KMS-11 (cell line): ENCODE results near the gene ELMO1.

ENCODE experiments used
- H2AFZ ChIP-seq: fragments of 200-600 bp; sonication (generic); 2 replicates; pipeline ENCODE4 v1.6.1; 2016; ENCODE audit warnings: antibody characterized with exemption, mixed run types, low read depth
- H3K27ac ChIP-seq: fragments of 200-600 bp; sonication (generic); 2 replicates; pipeline ENCODE4 v1.6.1; 2016; ENCODE audit warnings: mild to moderate bottlenecking, mixed run types
- H3K27me3 ChIP-seq: fragments of 200-600 bp; sonication (generic); 2 replicates; pipeline ENCODE4 v1.6.1; 2017; ENCODE audit warnings: mild to moderate bottlenecking, low read depth, mixed run types, moderate library complexity; ENCODE audit not compliant: insufficient read depth
- H3K36me3 ChIP-seq: fragments of 200-600 bp; sonication (generic); 2 replicates; pipeline ENCODE4 v1.6.1; 2017; ENCODE audit warnings: mild to moderate bottlenecking, mixed run types; ENCODE audit not compliant: insufficient read depth
- H3K4me1 ChIP-seq: fragments of 200-600 bp; sonication (generic); 2 replicates; pipeline ENCODE4 v1.6.1; 2016; ENCODE audit warnings: mild to moderate bottlenecking, low read depth, mixed run types; ENCODE audit not compliant: poor library complexity, severe bottlenecking
- H3K4me2 ChIP-seq: fragments of 200-600 bp; sonication (generic); 2 replicates; pipeline ENCODE4 v1.7.0; 2016; ENCODE audit warnings: mild to moderate bottlenecking, mixed run types
- H3K4me3 ChIP-seq: fragments of 200-600 bp; sonication (generic); IDR thresholded peaks from 2 replicates; pipeline ENCODE4 v1.6.1; 2017; ENCODE audit warnings: low read depth, low read length, mixed read lengths; ENCODE audit not compliant: insufficient read depth
- H3K79me2 ChIP-seq: fragments of 200-600 bp; sonication (generic); 2 replicates; pipeline ENCODE4 v1.6.1; 2016; ENCODE audit warnings: low read depth, mixed run types; ENCODE audit not compliant: insufficient read depth
- H3K9ac ChIP-seq: fragments of 200-600 bp; sonication (generic); 2 replicates; pipeline ENCODE4 v1.6.1; 2016; ENCODE audit warnings: mild to moderate bottlenecking, mixed run types
- H4K20me1 ChIP-seq: fragments of 200-600 bp; sonication (generic); 2 replicates; pipeline ENCODE4 v1.6.1; 2016; ENCODE audit warnings: mild to moderate bottlenecking, mixed run types; ENCODE audit not compliant: insufficient read depth
- CTCF ChIP-seq: fragments of 200-600 bp; sonication (generic); conservative IDR thresholded peaks from 2 replicates; pipeline ENCODE4 v1.6.1; 2017; ENCODE audit warnings: low read depth, mild to moderate bottlenecking, antibody characterized with exemption, low read length, moderate library complexity, mixed read lengths

The ELMO1 gene

GRCh38 chr7:37365405-37365804, 83.3 kb downstream of the ELMO1 start:
- H2AFZ ChIP-seq = no peak overlapping the region
- no peaks in the 10 kb centered on the region for H3K79me2 ChIP-seq
- no peaks in the 10 kb centered on the region for H3K27me3 ChIP-seq
- H3K27ac ChIP-seq = no peak overlapping the region
- H4K20me1 ChIP-seq = no peaks in the 10 kb centered on the region
- no peak overlapping the region for H3K4me3 ChIP-seq
- no peak for TF ChIP-seq CTCF
- H3K4me2 ChIP-seq = no peak overlapping the region
- no peak overlapping the region for H3K9ac ChIP-seq
- no peaks in the 10 kb centered on the region for H3K36me3 ChIP-seq
- H3K4me1 ChIP-seq = no peaks in the 10 kb centered on the region

- no peak overlapping the region for H3K9ac ChIP-seq
- H4K20me1 ChIP-seq = no peaks in the 10 kb centered on the region
- H3K79me2 ChIP-seq = no peaks in the 10 kb centered on the region
- H3K27ac ChIP-seq = no peak overlapping the region
- no peak overlapping the region for H3K4me2 ChIP-seq
- H3K27me3 ChIP-seq = no peaks in the 10 kb centered on the region
- TF ChIP-seq CTCF = no peak
- no peaks in the 10 kb centered on the region for H3K4me1 ChIP-seq
- H3K36me3 ChIP-seq = no peaks in the 10 kb centered on the region
- H2AFZ ChIP-seq = no peak overlapping the region
- no peak overlapping the region for H3K4me3 ChIP-seq
Observed at GRCh38 chr7:37364856-37365255, 83.8 kb downstream of the ELMO1 start.

GRCh38 chr7:37363536-37364491, 84.8 kb downstream of the ELMO1 start:
- Histone ChIP-seq H3K4me2 (no peak overlapping the region), H3K27me3 (no peaks in the 10 kb centered on the region), H3K4me1 (peaks cover 6% of the 10 kb centered on the region), H3K79me2 (no peaks in the 10 kb centered on the region), H2AFZ (no peak overlapping the region), H4K20me1 (no peaks in the 10 kb centered on the region), H3K9ac (no peak overlapping the region), H3K4me3 (no peak overlapping the region), H3K27ac (no peak overlapping the region), H3K36me3 (no peaks in the 10 kb centered on the region)
- TF ChIP-seq CTCF = no peak

GRCh38 chr7:37362802-37363201, 85.9 kb downstream of the ELMO1 start:
- H3K4me2 ChIP-seq = no peak overlapping the region
- no peak overlapping the region for H3K27ac ChIP-seq
- no peak overlapping the region for H3K4me3 ChIP-seq
- H3K4me1 ChIP-seq = peaks cover 16% of the 10 kb centered on the region
- no peak overlapping the region for H2AFZ ChIP-seq
- H3K36me3 ChIP-seq = no peaks in the 10 kb centered on the region
- H3K79me2 ChIP-seq = no peaks in the 10 kb centered on the region
- H3K9ac ChIP-seq = no peak overlapping the region
- no peaks in the 10 kb centered on the region for H4K20me1 ChIP-seq
- no peaks in the 10 kb centered on the region for H3K27me3 ChIP-seq
- TF ChIP-seq CTCF = no peak
